Mesenchymal stem cell (in vitro differentiated cells and primary cell): Measurements from ENCODE around the gene STKLD1.

Experiments used
- DNase-seq: peaks from one replicate; pipeline ENCODE4 v3.0.0-alpha.2; 2013
- H2AFZ ChIP-seq: one replicate; pipeline ENCODE4 v1.6.1; 2013; ENCODE audit warnings: low read depth, mild to moderate bottlenecking, control low read depth, inconsistent platforms, low read length, moderate library complexity
- H2AK5ac ChIP-seq: 2 replicates; pipeline ENCODE4 v1.6.1; 2013; ENCODE audit warnings: low read length, moderate library complexity, mild to moderate bottlenecking, inconsistent platforms; ENCODE audit not compliant: severe bottlenecking
- H2BK120ac ChIP-seq: one replicate; pipeline ENCODE4 v1.6.1; 2013; ENCODE audit warnings: low read depth, mild to moderate bottlenecking, inconsistent platforms, low read length, moderate library complexity
- H2BK12ac ChIP-seq, 2 experiments: one replicate each; pipeline ENCODE4 v1.6.1; 2013; ENCODE audit warnings: inconsistent platforms in 2 of 2, low read length in 2 of 2, mild to moderate bottlenecking in 2 of 2, moderate library complexity in 2 of 2, control low read depth in 1 of 2
- H2BK15ac ChIP-seq: one replicate; pipeline ENCODE4 v1.6.1; 2013; ENCODE audit warnings: mild to moderate bottlenecking, low read depth, inconsistent platforms; ENCODE audit not compliant: poor library complexity, severe bottlenecking
- H2BK5ac ChIP-seq: 2 replicates; pipeline ENCODE4 v1.6.1; 2013; ENCODE audit warnings: low read depth, mild to moderate bottlenecking, low read length, control low read depth, inconsistent platforms; ENCODE audit not compliant: poor library complexity, severe bottlenecking
- H3K14ac ChIP-seq, 2 experiments: one replicate each; pipeline ENCODE4 v1.6.1; 2013; ENCODE audit warnings: inconsistent platforms in 2 of 2, low read length in 2 of 2, control low read depth in 1 of 2, mild to moderate bottlenecking in 1 of 2, moderate library complexity in 1 of 2
- H3K18ac ChIP-seq, 2 experiments: one replicate each; pipeline ENCODE4 v1.6.1; 2013; ENCODE audit warnings: inconsistent platforms in 2 of 2, low read length in 2 of 2, control low read depth in 1 of 2, low read depth in 1 of 2, mild to moderate bottlenecking in 1 of 2
- H3K23ac ChIP-seq, 2 experiments: one replicate each; pipeline ENCODE4 v1.6.1; 2013; ENCODE audit warnings: inconsistent platforms in 2 of 2, low read length in 2 of 2, mild to moderate bottlenecking in 2 of 2, moderate library complexity in 2 of 2, control low read depth in 1 of 2
- H3K27ac ChIP-seq: 2 replicates; pipeline ENCODE4 v1.5.1; 2013; ENCODE audit warnings: mild to moderate bottlenecking, moderate library complexity, low read length, control low read depth, inconsistent platforms; ENCODE audit not compliant: poor library complexity, severe bottlenecking
- H3K27me3 ChIP-seq, 2 experiments: 2 replicates each; pipeline versions ENCODE4 v1.6.1 to v1.7.0; 2013; ENCODE audit warnings: low read length in 2 of 2, mild to moderate bottlenecking in 2 of 2, moderate library complexity in 2 of 2, control low read depth in 1 of 2, inconsistent platforms in 1 of 2; ENCODE audit not compliant: control insufficient read depth in 1 of 2, insufficient read depth in 1 of 2
- H3K36me3 ChIP-seq, 2 experiments: 2 replicates each; pipeline versions ENCODE4 v1.6.1 to v1.7.0; 2013; ENCODE audit warnings: low read length in 2 of 2, control low read depth in 1 of 2, inconsistent platforms in 1 of 2, low read depth in 1 of 2, mild to moderate bottlenecking in 1 of 2; ENCODE audit not compliant: insufficient read depth in 2 of 2, control insufficient read depth in 1 of 2
- H3K4ac ChIP-seq, 2 experiments: one replicate each; pipeline ENCODE4 v1.6.1; 2013; ENCODE audit warnings: inconsistent platforms in 2 of 2, low read length in 2 of 2, mild to moderate bottlenecking in 2 of 2, moderate library complexity in 2 of 2, control low read depth in 1 of 2, low read depth in 1 of 2
- H3K4me1 ChIP-seq: 2 replicates; pipeline ENCODE4 v1.6.1; 2013; ENCODE audit warnings: low read depth, low read length, control low read depth; ENCODE audit not compliant: control insufficient read depth, insufficient read depth
- H3K4me2 ChIP-seq: 2 replicates; pipeline ENCODE4 v1.6.1; 2013; ENCODE audit warnings: low read length, mild to moderate bottlenecking, inconsistent platforms; ENCODE audit not compliant: poor library complexity, severe bottlenecking
- H3K4me3 ChIP-seq, 2 experiments: 2 replicates each; pipeline versions ENCODE4 v1.5.1 to v1.7.0; 2013; ENCODE audit warnings: low read length in 2 of 2, mild to moderate bottlenecking in 2 of 2, control low read depth in 1 of 2, low read depth in 1 of 2; ENCODE audit not compliant: insufficient read depth in 1 of 2
- H3K79me1 ChIP-seq: replicated peaks from 2 replicates; pipeline ENCODE4 v1.6.1; 2013; ENCODE audit warnings: mild to moderate bottlenecking, control low read depth, low read length, inconsistent platforms; ENCODE audit not compliant: poor library complexity, severe bottlenecking
- H3K9ac ChIP-seq: 2 replicates; pipeline ENCODE4 v1.7.0; 2013; ENCODE audit warnings: mild to moderate bottlenecking, low read length, moderate library complexity
- H3K9me3 ChIP-seq: 2 replicates; pipeline ENCODE4 v1.7.0; 2013; ENCODE audit warnings: mild to moderate bottlenecking, low read length; ENCODE audit not compliant: control insufficient read depth
- H4K8ac ChIP-seq: one replicate; pipeline ENCODE4 v1.6.1; 2013; ENCODE audit warnings: inconsistent platforms, mild to moderate bottlenecking, low read length, moderate library complexity
- H4K91ac ChIP-seq: one replicate; pipeline ENCODE4 v1.6.1; 2013; ENCODE audit warnings: mild to moderate bottlenecking, low read length, inconsistent platforms
- WGBS: methylation state at CpG from one replicate; pipeline ENCODE4 v1.1.7; 2013; ENCODE audit warnings: mixed read lengths; 5-methylcytosine and 5-hydroxymethylcytosine counted together

Gene STKLD1

DNA sequence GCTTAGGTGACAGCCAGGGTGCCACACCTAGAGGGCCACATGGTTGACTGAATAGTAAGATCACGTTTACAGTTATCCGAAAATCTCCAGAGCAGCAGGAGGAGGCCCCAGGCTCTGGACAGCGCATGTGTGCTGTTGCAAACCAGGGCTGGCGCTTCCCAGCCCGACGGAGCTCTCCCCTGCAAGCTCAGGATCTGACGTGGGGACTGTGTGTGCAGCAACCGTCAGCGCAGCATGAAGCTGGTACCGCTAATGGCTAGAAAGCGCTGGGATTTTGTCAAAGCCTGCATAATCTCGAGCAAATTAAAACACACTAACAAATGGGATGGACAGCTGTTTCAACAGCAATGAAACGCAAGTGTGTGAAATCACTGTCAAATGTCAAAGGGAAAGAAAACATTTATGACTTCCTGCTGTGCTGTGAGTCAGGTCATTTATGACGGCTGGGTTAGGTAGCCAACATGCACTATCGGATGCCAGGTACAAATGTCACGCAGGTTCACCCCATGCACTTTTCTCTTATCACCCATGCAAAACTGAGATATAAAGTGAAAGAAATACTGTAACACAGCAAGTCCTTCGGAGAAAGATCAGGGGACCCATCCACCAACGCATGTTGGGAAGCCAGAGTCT, 7.8 kb upstream of the STKLD1 start:
- no peak overlapping the region for H2BK5ac ChIP-seq
- no peak overlapping the region for H4K91ac ChIP-seq
- H2BK12ac ChIP-seq = no peak overlapping the region
- no peaks in the 10 kb centered on the region for H3K27me3 ChIP-seq
- H3K4me1 ChIP-seq = peaks cover 60% of the 10 kb centered on the region
- H3K27ac ChIP-seq = no peak overlapping the region
- H2BK15ac ChIP-seq = no peak overlapping the region
- H3K4me2 ChIP-seq = peak overlapping the region; percentile 34
- peaks cover 5% of the 10 kb centered on the region for H3K79me1 ChIP-seq
- H3K18ac ChIP-seq = no peak overlapping the region
- no peak overlapping the region for H2AK5ac ChIP-seq
- H2BK120ac ChIP-seq = no peak overlapping the region
- no peak overlapping the region for H3K14ac ChIP-seq
- H3K4me3 ChIP-seq = peak overlapping the region in 1 of 2 experiments; percentile 43
- no peak overlapping the region for H3K23ac ChIP-seq
- no peak overlapping the region for H4K8ac ChIP-seq
- H3K4ac ChIP-seq = no peak overlapping the region
- H2AFZ ChIP-seq = no peak overlapping the region
- no peaks in the 10 kb centered on the region for H3K9me3 ChIP-seq
- WGBS = 76% methylated on average over 18 of the region's 18 CpGs
- peaks cover 78 to 89% of the 10 kb centered on the region in 2 experiments for H3K36me3 ChIP-seq
- no peak for DNase-seq
- peak overlapping the region; percentile 36 for H3K9ac ChIP-seq

DNA sequence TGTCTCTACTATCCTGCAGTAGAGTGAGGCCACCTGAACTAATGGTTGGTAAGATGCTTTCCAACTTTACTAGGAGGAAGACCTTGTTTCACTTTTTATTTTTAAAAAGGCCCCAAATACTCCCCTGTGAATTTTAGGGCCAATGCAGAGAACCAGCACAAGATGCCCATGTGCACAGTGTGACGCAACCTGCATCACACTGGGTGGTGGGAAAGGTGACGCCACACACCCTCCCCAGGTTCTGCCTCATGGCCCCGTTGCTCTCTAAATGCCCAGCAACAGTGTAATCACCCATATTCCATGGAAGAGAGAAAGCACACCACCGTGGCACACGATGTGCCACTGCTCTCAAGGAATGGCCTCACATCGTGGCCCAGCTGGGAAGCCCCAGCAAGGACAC, 6.7 kb upstream of the STKLD1 start:
- 88% methylated on average over 6 of the region's 6 CpGs for WGBS
- Histone ChIP-seq H2BK5ac (no peak overlapping the region), H4K8ac (no peak overlapping the region), H3K27ac (no peak overlapping the region), H3K4ac (no peak overlapping the region), H3K36me3 (peaks cover 70 to 80% of the 10 kb centered on the region in 2 experiments), H3K79me1 (peaks cover 2% of the 10 kb centered on the region), H3K23ac (no peak overlapping the region), H3K4me1 (peaks cover 63% of the 10 kb centered on the region), H4K91ac (no peak overlapping the region), H3K9ac (peak overlapping the region; percentile 36), H3K18ac (no peak overlapping the region), H3K9me3 (no peaks in the 10 kb centered on the region), H2AK5ac (no peak overlapping the region), H2BK120ac (no peak overlapping the region), H2BK12ac (no peak overlapping the region), H3K4me2 (no peak overlapping the region), H2AFZ (no peak overlapping the region), H2BK15ac (no peak overlapping the region), H3K4me3 (no peak overlapping the region), H3K14ac (no peak overlapping the region), H3K27me3 (no peaks in the 10 kb centered on the region)
- no peak for DNase-seq

DNA sequence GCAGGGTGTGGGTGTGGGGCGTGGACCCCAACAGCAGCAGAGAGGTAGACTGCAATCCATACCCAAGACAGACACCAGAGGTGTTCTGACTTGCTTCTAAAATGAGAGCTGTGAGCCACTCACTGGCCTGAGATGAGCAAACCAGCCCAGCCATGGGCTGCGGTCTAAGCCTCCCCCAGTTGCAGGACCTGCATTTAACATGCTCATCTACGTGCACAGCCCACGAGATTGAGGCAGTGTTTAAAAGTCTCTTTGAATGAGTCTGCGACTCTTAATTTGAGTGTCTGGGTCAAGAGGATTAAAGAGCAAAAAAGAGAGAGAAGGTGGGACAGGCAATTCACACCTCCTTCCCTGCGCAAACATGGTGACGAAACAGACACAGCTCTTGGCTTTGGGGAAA, 6.2 kb upstream of the STKLD1 start:
- no peak overlapping the region for H2AFZ ChIP-seq
- no peaks in the 10 kb centered on the region for H3K79me1 ChIP-seq
- DNase-seq = no peak
- H3K18ac ChIP-seq = no peak overlapping the region
- no peak overlapping the region for H2AK5ac ChIP-seq
- peaks cover 59% of the 10 kb centered on the region for H3K4me1 ChIP-seq
- no peak overlapping the region for H3K23ac ChIP-seq
- H3K4me2 ChIP-seq = no peak overlapping the region
- H3K9ac ChIP-seq = no peak overlapping the region
- H3K14ac ChIP-seq = no peak overlapping the region
- no peak overlapping the region for H2BK120ac ChIP-seq
- no peak overlapping the region for H3K4me3 ChIP-seq
- H3K9me3 ChIP-seq = no peaks in the 10 kb centered on the region
- no peak overlapping the region for H2BK12ac ChIP-seq
- H4K91ac ChIP-seq = no peak overlapping the region
- 95% methylated on average over 7 of the region's 7 CpGs for WGBS
- no peak overlapping the region for H4K8ac ChIP-seq
- no peak overlapping the region for H2BK15ac ChIP-seq
- no peak overlapping the region for H3K4ac ChIP-seq
- no peak overlapping the region for H3K27ac ChIP-seq
- H2BK5ac ChIP-seq = no peak overlapping the region
- no peaks in the 10 kb centered on the region for H3K27me3 ChIP-seq
- peaks cover 67 to 77% of the 10 kb centered on the region in 2 experiments for H3K36me3 ChIP-seq

DNA sequence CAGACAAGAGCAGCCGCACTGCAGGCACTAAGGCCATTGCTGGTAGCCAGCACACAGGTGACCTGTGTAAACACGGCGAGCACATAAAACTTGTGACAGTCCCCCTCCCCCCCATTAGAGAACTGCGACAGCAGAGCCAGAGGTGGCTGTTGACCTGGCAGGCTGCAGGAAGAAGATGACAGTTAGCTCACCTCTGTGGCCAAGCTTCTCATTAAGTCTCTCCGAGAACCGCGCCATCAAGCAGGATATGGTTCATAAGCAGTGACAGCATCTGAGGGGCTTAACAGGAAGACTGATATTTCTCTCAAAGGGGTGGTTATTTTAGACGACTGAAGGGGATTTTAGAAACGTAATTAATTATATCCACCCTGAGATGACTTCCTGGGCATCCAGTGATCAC, 5.5 kb upstream of the STKLD1 start:
- peak overlapping the region; percentile 70 for H3K9ac ChIP-seq
- H3K79me1 ChIP-seq = no peaks in the 10 kb centered on the region
- no peak overlapping the region for H2AFZ ChIP-seq
- peaks cover 57% of the 10 kb centered on the region for H3K4me1 ChIP-seq
- H3K14ac ChIP-seq = no peak overlapping the region
- H3K23ac ChIP-seq = peak overlapping the region in 1 of 2 experiments; percentile 1
- no peak overlapping the region for H3K18ac ChIP-seq
- H2BK5ac ChIP-seq = no peak overlapping the region
- no peak overlapping the region for H3K4ac ChIP-seq
- no peak overlapping the region for H3K4me2 ChIP-seq
- no peak overlapping the region for H4K91ac ChIP-seq
- no peak overlapping the region for H2BK120ac ChIP-seq
- H3K9me3 ChIP-seq = no peaks in the 10 kb centered on the region
- no peaks in the 10 kb centered on the region for H3K27me3 ChIP-seq
- no peak overlapping the region for H2BK12ac ChIP-seq
- H4K8ac ChIP-seq = no peak overlapping the region
- no peak overlapping the region for H2BK15ac ChIP-seq
- H3K27ac ChIP-seq = no peak overlapping the region
- peaks cover 63 to 70% of the 10 kb centered on the region in 2 experiments for H3K36me3 ChIP-seq
- no peak overlapping the region for H2AK5ac ChIP-seq
- 96% methylated on average over 9 of the region's 9 CpGs for WGBS
- no peak for DNase-seq
- H3K4me3 ChIP-seq = peak overlapping the region in 1 of 2 experiments; percentile 62
